ENCODE measurements around the gene INPP4B. TPM values are rescaled to one million over a fixed set of nuclear protein-coding genes. Genes with fewer than 3 reads are reported as not detected.

Gene INPP4B
- total and polyA plus RNA-seq, 7 donors: 4.2 to 27.3 (median 17.2) TPM

DNA sequence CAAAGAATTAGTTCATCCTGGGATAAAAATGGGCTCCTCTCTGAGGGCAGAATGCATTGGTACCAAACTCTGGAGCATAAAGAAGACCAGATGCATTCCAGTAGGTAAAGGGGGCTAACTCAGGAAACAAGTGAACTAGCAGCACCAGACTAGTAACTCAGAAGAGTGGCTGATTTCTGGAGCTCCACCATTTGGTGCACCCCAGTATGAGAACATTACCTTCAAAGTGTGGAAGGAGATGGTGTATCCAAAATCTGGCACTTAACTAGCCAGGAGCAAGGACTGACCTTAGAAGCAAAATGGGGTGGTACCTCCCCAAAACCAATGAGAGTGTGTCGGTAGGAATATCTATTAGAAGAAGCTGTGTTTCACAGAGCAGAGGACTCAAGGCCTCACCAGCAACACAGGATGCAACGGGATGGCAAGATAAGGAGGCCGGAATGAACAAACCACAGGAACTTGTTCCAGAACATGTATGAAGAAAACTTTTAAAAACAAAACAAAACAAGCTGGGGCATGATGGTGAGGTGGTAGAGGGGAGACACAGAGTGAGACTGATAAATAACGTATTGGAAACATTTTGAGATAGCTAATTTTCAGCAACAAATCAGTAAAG lies 142.3 kb downstream of the INPP4B start:
- intact Hi-C loops (cut with DNase I): no loop called here
- no peaks in the 10 kb centered on the region for H3K27me3 ChIP-seq
- no peak overlapping the region for H3K27ac ChIP-seq
- H3K9me3 ChIP-seq: no peaks in the 10 kb centered on the region
- no peaks in the 10 kb centered on the region for H3K36me3 ChIP-seq
- TF ChIP-seq POLR2AphosphoS5 (IDR thresholded peaks at IDR 0.05): no peak
- no peak for TF ChIP-seq EP300 (IDR thresholded peaks at IDR 0.05)
- TF ChIP-seq, protein P1, sequence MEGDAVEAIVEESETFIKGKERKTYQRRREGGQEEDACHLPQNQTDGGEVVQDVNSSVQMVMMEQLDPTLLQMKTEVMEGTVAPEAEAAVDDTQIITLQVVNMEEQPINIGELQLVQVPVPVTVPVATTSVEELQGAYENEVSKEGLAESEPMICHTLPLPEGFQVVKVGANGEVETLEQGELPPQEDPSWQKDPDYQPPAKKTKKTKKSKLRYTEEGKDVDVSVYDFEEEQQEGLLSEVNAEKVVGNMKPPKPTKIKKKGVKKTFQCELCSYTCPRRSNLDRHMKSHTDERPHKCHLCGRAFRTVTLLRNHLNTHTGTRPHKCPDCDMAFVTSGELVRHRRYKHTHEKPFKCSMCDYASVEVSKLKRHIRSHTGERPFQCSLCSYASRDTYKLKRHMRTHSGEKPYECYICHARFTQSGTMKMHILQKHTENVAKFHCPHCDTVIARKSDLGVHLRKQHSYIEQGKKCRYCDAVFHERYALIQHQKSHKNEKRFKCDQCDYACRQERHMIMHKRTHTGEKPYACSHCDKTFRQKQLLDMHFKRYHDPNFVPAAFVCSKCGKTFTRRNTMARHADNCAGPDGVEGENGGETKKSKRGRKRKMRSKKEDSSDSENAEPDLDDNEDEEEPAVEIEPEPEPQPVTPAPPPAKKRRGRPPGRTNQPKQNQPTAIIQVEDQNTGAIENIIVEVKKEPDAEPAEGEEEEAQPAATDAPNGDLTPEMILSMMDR (IDR thresholded peaks at IDR 0.05): no peak
- TF ChIP-seq POLR2A (IDR thresholded peaks at IDR 0.05): no peak
- no peak overlapping the region for H3K4me3 ChIP-seq
- no peaks in the 10 kb centered on the region for H3K4me1 ChIP-seq
- WGBS, 2 donors: 39 to 73% methylated on average over 4 of the region's 4 CpGs
- no peak for DNase-seq

DNA sequence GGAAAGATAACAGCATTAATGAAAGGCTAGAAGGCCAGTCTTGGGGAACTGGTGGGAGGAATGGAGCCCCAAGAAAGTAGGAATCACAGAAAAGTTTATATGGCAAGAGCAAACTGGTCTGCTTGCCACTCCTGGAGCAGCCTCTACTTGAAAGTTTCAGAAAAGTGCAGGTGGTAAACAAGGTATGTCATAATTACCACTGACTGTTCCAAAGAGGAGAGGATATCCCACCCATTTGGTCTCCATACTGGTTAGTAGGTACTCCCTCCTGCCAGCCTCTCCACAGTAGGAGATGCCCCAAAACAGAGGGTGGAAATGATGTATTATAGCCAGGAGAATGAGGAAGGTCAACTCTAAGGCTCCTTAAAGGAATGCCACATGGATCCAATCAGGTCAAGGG lies 145.1 kb downstream of the INPP4B start:
- Histone ChIP-seq H3K4me3 (no peak overlapping the region), H3K4me1 (peaks cover 0 to 8% (median 0%) of the 10 kb centered on the region in 4 donors), H3K27me3 (no peaks in the 10 kb centered on the region), H3K36me3 (no peaks in the 10 kb centered on the region), H3K9me3 (no peaks in the 10 kb centered on the region), H3K27ac (no peak overlapping the region)
- no peak for DNase-seq
- TF ChIP-seq POLR2AphosphoS5 (IDR thresholded peaks at IDR 0.05): no peak
- no peak for TF ChIP-seq POLR2A (IDR thresholded peaks at IDR 0.05)
- TF ChIP-seq, protein P1 (IDR thresholded peaks at IDR 0.05): no peak
- TF ChIP-seq EP300 (IDR thresholded peaks at IDR 0.05): no peak
- intact Hi-C loops (cut with DNase I): no loop called here

GRCh38 chr4:142700531-142700930 lies 145.6 kb downstream of the INPP4B start:
- Histone ChIP-seq H3K27me3 (no peaks in the 10 kb centered on the region), H3K9me3 (no peaks in the 10 kb centered on the region), H3K4me3 (no peak overlapping the region), H3K27ac (no peak overlapping the region), H3K36me3 (no peaks in the 10 kb centered on the region), H3K4me1 (peaks cover 0 to 8% (median 0%) of the 10 kb centered on the region in 4 donors)
- no peak for DNase-seq
- intact Hi-C loops (cut with DNase I): no loop called here
- TF ChIP-seq EP300 (IDR thresholded peaks at IDR 0.05) (no peak), POLR2AphosphoS5 (IDR thresholded peaks at IDR 0.05) (no peak), POLR2A (IDR thresholded peaks at IDR 0.05) (no peak)
- TF ChIP-seq, protein P1 (IDR thresholded peaks at IDR 0.05): no peak

GRCh38 chr4:142698552-142698951 lies 147.5 kb downstream of the INPP4B start:
- intact Hi-C loops (cut with DNase I): no loop called here
- Histone ChIP-seq H3K36me3 (no peaks in the 10 kb centered on the region), H3K9me3 (no peaks in the 10 kb centered on the region), H3K27ac (no peak overlapping the region), H3K4me1 (peaks cover 0 to 8% (median 0%) of the 10 kb centered on the region in 4 donors), H3K27me3 (no peaks in the 10 kb centered on the region), H3K4me3 (no peak overlapping the region)
- WGBS, 2 donors: 80 to 90% methylated on average over 1 of the region's 1 CpG
- DNase-seq: no peak
- TF ChIP-seq POLR2AphosphoS5 (IDR thresholded peaks at IDR 0.05) (no peak), EP300 (IDR thresholded peaks at IDR 0.05) (no peak), POLR2A (IDR thresholded peaks at IDR 0.05) (no peak)
- TF ChIP-seq, protein P1 (IDR thresholded peaks at IDR 0.05): no peak

- no peaks in the 10 kb centered on the region for H3K9me3 ChIP-seq
- 88 to 93% methylated on average over 1 of the region's 1 CpG for WGBS, 2 donors
- H3K27me3 ChIP-seq: no peaks in the 10 kb centered on the region
- peaks cover 0 to 8% (median 0%) of the 10 kb centered on the region in 4 donors for H3K4me1 ChIP-seq
- no peak for DNase-seq
- H3K4me3 ChIP-seq: no peak overlapping the region
- intact Hi-C loops (cut with DNase I): no loop called here
- TF ChIP-seq POLR2A (IDR thresholded peaks at IDR 0.05) (no peak), POLR2AphosphoS5 (IDR thresholded peaks at IDR 0.05) (no peak), EP300 (IDR thresholded peaks at IDR 0.05) (no peak)
- TF ChIP-seq, protein P1 (IDR thresholded peaks at IDR 0.05): no peak
- H3K36me3 ChIP-seq: no peaks in the 10 kb centered on the region
- no peak overlapping the region for H3K27ac ChIP-seq
Measured at GRCh38 chr4:142697928-142698327, 148.2 kb downstream of the INPP4B start.
